HT-29 (cell line): Measurements from ENCODE around the gene IKZF5. TPM values are rescaled to one million over a fixed set of nuclear protein-coding genes. Genes with fewer than 3 reads are reported as not detected.

Experiments used
- DNase-seq: peaks from one replicate; pipeline ENCODE4 v3.0.0-alpha.2; 2015; ENCODE audit warnings: low spot score
- total RNA-seq: library from RNA; depleted of rRNA; stranded (reverse); fragments of >200 nt; shearing (Covaris generic); gene quantifications from 2 replicates; pipeline ENCODE4 v1.2.3, GENCODE V29; 2014

IKZF5 gene
- total RNA-seq, 1 experiment from 2014 or later = 1.9 TPM

DNA sequence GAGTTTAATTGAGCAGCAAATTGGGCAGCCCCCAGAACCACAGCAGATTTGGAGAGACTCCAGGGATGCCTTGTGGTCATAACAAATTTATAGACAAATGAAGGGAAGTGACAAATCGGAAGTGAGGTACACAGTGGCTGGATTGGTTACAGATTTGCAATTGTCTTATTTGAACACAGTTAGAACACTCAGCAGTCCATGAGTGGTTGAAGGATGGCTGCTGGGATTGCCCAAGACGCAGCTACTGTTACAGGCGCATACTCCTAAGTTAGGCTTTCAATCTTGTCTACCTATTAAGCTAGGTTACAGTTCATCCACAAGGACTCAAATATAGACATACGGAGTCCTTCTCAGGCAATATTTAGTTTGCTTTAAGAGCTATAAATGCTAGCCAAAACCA, 7.6 kb upstream of the IKZF5 start:
- DNase-seq = no peak

GRCh38 chr10:123014772-123015171, 6.2 kb upstream of the IKZF5 start:
- DNase-seq = no peak

DNA sequence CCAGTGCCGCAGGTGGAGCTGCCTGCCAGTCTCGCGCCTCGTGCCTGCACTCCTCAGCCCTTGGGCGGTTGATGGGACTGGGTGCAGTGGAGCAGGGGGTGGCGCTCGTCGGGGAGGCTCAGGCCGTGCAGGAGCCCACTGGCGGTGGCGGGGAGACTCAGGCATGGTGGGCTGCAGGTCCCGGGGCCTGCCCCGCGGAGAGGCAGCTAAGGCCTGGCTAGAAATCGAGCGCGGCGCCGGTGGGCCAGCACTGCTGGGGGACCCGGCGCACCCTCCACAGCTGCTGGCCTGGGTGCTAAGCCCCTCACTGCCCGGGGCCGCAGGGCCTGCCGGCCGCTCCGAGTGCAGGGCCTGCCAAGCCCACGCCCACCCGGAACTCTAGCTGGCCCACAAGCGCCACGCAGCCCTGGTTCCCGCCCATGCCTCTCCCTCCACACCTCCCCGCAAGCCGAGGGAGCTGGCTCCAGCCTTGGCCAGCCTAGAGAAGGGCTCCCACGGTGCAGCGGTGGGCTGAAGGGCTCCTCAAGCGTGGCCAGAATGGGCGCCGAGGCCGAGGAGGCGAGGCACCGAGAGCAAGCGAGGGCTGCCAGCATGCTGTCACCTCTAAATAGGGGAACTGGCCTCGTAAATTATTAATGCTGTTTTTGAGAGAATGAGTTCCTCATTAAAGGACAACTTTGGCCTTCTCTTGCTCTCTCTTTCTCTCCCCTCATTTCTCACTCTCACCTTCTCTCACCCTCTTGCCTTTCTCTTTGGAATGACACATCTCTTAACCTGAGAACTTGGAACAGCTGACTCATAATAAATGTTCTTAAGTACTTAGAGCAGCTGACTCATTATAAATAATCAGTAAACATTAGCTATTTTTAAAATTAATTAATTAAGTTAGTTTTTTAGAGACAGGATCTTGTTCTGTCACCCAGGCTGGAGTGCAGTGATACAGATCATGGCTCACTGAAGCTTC, 5.1 kb upstream of the IKZF5 start:
- no peak for DNase-seq

GRCh38 chr10:123011987-123012386, 3.4 kb upstream of the IKZF5 start:
- no peak for DNase-seq

- no peak for DNase-seq
Observed at GRCh38 chr10:123009105-123009820, 668 bp upstream of the IKZF5 start.

DNA sequence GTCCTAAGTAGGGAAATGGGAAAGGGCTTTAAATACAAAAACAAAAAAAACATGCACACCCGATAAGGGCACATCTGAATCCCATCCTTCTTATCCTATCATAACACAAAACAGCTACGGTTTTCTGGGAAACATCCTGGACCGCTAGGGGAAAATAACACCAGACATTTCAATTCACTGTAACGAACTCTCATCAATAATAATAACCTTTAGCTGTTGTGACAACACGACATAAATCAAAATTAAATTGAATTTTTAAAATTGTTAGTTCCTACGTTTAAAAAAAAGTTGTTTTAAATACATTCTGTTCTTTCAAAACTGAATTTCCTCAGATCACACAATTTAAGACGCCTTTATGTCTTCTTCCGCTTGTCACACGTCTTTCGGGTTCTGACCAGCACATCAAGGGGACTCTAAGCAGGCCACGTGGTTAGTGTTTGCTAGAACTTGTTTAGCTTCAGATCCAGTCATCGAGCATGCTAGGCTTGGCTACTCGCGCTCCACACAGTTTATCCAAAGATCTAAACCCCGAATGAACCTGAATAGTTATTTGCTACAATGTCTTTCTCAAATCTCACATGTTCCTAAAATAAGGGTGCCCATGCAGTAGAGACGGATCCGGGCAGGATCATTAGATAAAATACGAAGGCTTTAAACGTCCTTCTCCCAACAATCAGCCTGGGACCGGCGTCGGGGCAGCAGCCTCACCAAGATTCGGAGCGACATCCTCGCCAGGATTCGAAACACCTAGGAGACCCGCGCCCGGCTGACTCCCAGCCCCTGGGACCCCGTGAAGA, 839 bp downstream of the IKZF5 start:
- DNase-seq = peak; percentile 76

DNA sequence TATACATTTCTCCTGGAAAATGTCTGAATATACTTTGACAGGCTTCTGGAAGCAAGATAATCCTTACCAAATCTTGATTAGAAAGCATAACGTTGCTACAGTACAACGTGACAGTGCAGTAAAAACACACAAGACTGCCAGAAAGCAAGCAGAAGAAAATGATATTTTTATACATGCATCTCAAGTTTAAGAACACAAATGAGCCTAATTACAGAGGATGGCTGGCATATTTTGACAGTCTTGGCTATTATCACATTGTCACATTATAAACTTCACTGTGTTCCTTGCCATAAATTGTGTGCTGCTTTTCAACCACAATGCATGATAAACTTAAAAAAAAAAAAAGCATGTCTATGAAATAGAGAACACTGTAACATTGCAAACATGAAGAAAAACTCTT, 4.3 kb downstream of the IKZF5 start:
- DNase-seq = no peak

DNA sequence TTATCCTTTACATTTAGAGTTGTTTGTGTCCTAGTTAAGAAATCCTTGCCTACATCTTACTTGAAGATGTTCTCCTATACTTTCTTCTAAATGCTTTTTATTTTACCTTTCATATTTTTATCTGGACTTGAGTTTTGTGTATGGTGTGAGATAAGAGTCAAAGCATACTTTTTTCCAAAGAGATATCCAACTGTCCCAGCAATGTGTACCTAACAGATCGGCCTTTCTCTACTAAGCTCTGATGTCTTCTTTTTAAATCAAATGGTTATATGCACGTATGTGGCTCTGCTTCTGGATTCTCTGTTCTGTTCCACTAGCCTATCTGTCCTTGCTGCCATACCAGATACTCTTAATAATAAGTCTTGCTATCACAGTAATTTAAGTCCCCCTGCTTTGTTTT, 7.2 kb downstream of the IKZF5 start:
- DNase-seq = no peak

- DNase-seq = no peak
Observed at GRCh38 chr10:123000155-123000554, 8.4 kb downstream of the IKZF5 start.

DNA sequence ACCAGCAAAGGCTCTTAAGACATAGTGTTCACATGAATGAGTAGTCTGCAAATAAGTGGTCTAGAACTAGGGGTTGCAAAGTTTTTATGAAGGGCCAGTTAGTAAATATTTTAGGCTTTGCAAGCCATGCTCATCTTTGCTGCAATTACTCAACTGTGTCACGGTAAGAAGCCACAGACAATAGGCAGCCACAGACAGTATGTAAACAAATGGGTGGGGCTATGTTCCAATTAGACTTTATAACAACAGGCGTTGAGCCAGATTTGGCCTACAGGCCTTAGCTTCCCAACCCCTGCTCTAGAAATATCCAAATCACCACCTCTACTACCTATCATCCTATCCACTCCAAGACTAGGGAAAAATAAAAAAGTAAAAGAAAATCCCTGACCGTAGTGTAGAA, 9.2 kb downstream of the IKZF5 start:
- peak; percentile 18 for DNase-seq

GRCh38 chr10:122998934-122999333, 9.7 kb downstream of the IKZF5 start:
- no peak for DNase-seq

DNA sequence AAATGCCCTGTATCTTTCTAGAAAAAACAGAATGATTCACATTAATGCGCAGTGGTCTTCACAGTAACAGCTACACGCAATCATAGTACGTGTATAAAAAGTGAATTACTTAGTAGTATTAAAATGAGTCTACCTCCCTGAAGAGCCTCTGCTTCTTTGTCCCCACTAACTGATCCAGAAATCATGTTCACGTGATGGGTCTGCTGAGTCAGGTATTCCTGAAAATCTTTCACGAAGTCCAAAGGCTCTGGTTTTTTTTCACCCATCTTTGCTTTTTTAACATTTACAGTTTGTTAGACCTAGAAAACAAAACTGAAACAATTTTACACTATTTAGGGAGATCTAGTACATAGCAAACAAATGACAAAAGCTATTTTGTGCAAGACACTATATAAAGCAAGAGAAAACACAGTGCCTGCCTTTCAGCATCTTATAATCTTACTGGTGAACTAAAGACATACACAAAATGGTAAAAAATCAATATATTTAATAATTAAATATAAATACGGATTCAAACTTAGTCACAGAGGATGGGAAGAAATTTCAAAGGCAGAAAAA, 10.2 kb downstream of the IKZF5 start:
- DNase-seq = no peak

DNA sequence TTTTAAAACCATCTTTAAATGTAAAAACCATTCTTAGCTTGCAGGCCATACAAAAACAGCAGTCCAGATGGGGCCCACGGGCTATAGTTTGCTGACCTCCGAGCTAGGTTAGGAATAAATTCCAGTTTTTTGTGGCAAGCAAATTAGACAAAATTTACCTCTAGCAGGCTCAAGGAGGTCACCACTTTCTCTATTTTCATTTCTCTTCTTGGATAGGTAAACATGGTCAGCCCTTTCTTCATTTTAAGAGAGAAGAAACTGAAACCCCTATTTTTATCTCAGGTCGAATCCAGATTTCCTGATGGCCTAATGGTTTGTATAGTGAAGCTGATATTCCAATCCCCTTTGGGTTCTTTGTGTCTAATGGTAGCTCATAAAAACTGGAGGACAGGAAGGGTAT, 10.7 kb downstream of the IKZF5 start:
- DNase-seq = no peak

DNA sequence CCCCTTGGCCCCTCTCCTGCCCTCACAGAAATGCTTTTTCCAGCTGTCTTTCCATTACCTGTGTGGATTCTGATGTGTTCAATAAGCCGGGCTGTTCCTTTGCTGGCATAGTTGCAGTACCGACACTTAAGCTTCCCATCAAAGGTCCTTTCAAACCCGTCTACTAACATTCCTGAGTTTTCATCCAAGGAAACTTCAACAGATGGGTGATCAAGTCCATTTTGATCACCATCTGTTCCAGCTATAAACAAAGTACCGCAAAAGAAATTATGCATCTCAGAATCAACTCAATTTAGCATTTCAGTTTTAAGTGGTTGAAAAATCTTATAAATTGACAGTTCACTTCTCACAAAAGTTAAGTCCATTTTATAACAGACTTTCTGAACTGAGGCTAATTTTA, 12.7 kb downstream of the IKZF5 start:
- no peak for DNase-seq

GRCh38 chr10:122993797-122994336, 14.7 kb downstream of the IKZF5 start:
- no peak for DNase-seq

GRCh38 chr10:122992031-122992585, 16.5 kb downstream of the IKZF5 start:
- no peak for DNase-seq

- no peak for DNase-seq
Observed at GRCh38 chr10:122990278-122990677, 18.3 kb downstream of the IKZF5 start.

DNA sequence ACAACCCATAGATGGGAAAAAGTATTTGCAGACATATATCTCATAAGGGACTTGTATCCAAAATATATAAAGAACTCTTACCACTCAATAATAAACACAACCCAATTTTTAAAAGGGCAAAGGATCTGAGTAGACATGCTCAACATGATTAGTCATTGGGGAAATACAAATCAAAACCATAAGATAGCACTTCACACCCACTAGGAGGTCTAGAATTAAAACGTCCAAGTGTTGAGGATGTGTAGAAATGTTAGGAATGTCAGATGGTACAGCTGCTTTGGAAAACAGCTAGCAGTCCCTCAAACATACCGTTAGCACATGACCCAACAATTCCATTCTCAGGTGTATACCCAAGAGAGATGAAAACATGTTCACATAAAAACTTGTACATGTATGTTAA, 20.1 kb downstream of the IKZF5 start:
- DNase-seq = no peak

- no peak for DNase-seq
Observed at GRCh38 chr10:122986335-122986734, 22.3 kb downstream of the IKZF5 start.

GRCh38 chr10:122984708-122985107, 23.9 kb downstream of the IKZF5 start:
- DNase-seq = no peak

GRCh38 chr10:122983898-122984297, 24.7 kb downstream of the IKZF5 start:
- no peak for DNase-seq
